HK-2 (cell line): Measurements from ENCODE around the gene P4HA3.
"Not testable (repeated sequence)": the region's sequence is repeated elsewhere in the genome, so short reads cannot be mapped to it uniquely, and the experiment has no call there.

Experiments
- DNase-seq: peaks from one replicate; pipeline ENCODE4 v3.0.0-alpha.2; 2018; ENCODE audit not compliant: unreplicated experiment

Gene P4HA3

DNA sequence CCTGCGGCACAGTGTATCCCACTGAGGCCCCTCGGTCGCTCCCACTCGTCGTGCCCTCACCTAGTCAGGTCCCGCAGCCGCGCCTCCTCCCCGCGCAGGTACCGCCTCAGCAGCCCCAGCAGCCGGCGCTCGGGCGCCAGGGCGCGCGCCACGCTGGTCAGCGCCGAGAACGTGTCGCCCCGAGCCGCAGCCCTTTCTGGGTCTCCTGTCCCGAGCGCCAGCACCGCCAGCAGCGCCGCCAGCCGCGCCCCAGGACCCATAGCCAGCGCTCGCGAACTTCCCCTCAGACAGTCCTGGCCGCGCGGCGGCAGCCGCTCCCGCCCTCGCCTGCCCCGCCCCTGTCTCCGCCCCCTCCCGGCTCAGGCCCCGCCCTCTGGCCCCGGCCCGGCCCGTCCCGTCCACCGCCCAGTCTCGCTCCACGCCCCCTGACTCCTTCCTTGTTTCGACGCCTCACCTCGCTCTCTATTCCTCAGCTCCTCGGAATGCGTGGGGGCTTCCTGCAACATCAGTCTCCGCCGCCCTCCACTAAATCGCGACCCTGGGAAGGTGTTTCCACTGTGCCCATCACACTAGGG is at the start of gene P4HA3:
Gene P4HA3, minus strand, starts transcription at position 289 of the 575 bp plus-strand sequence. Its CDS starts 29 bp downstream, at position 260.
- peak; percentile 52 for DNase-seq

GRCh38 chr11:74357449-74357848 is 46.0 kb upstream of the P4HA3 start:
- no peak for DNase-seq

DNA sequence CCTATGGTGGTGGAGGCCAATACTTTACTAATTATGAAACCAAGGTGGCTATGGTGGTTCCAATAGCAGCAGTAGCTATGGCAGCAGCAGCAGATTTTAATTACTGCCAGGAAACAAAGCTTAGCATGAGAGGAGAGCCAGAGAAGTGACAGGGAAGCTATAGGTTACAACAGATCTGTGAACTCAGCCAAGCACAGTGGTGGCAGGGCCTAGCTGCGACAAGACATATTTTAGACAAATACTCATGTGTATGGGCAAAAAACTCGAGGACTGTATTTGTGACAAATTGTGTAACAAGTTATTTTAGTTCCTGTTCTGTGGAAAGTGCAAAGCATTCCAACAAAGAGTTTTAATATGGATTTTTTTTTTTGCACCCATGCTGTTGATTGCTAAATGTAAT is 44.2 kb upstream of the P4HA3 start:
- DNase-seq, result no peak

- no peak for DNase-seq
These were observed 42.6 kb upstream of the P4HA3 start for GRCh38 chr11:74354036-74354435.

- no peak for DNase-seq
These were observed 35.9 kb upstream of the P4HA3 start for GRCh38 chr11:74347381-74347780.

DNA sequence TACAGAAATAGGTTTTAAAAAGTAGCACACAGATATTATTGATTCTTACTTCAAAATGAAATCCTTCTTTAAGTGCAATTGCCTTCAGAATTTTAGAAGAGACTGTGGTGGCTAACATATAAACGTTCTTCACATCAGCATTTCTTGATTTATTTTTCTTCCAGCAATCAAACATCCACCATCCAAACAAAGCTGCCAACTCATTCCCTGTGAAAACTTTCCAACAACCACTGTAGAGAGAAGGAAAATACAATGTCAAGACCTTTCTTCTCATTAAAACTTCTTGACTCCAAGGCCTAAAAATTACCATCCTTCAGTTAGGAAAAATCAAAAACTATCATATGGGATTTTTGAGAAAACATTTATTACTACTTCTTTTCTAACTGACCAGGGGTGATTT is 34.0 kb upstream of the P4HA3 start:
- no peak for DNase-seq

- no peak for DNase-seq
These were observed 30.5 kb upstream of the P4HA3 start for GRCh38 chr11:74341921-74342320.

DNA sequence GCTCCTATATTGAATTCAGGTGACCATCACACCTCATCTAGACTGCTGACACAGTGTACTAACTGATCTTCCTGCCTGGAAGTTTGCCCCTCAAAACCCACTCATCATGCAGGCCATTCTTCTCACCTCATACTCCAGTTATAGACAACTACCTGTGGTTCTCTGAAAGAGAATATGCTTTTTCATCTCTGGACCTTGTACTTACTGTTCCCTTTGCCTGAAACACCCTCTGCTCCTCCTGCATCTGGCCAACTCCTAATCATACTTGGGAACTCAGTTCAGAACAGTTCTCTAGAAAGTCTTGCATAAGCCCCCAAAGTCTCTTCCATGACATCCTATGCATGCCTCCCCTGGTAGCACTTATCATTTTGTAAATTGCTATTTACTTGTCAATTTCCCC is 28.2 kb upstream of the P4HA3 start:
- DNase-seq, result no peak

DNA sequence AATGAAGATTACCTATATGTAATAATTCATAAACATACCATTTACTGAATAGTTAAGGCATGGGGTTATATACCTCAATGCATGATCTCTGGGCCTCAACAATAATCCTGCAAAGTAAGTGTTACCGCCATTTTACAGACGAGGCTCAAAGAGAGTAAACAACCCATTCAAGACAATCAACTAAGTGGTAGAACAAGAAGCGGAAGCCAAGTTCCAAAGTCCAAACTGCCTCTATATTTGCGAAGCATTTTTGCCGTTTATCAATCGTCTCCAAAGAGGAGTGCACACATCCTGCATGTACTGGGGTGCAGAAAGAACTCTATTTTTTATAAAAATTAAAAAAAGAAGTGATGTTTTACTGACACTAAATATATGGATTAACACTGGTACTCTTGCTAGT is 27.5 kb upstream of the P4HA3 start:
- DNase-seq, result no peak

DNA sequence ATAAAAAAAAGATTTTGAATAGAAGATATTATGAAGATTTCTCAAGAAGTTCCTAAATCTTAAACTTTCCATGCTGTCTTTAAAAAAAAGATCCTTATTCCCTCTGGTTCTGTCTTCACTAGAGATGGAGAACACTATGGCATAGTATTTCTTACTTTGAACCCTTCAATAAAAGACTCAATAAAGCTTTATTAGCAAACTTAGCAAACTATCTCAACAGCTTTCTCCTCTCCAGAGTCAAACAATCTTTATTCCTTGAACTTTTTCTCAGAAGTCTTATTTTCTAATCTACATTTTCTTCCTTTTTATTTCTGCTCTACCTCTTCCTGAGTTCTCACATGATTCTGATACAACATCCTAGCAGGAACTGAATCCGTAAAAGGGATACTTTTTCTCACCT is 21.8 kb upstream of the P4HA3 start:
- no peak for DNase-seq

DNA sequence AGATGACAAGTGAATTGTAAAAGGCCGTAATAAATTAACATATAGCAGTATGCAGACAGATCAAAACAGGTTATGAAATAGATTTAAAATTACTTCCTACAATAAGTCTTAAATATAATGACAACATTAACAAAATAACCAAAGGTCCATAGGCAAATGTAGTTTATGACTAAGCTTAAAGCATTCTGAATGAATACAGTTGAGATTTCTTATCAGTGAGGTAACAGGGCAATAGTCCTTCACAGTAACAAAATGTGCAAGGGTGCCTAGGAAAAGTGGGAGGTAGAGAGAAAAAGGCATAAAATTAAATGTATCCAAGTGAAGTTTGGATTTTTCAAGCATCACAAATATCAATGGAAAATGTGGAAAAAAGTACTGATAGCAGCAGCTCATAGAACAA is 20.9 kb upstream of the P4HA3 start:
- DNase-seq, result no peak

GRCh38 chr11:74331000-74331399 is 19.6 kb upstream of the P4HA3 start:
- DNase-seq, result not testable (repeated sequence)

DNA sequence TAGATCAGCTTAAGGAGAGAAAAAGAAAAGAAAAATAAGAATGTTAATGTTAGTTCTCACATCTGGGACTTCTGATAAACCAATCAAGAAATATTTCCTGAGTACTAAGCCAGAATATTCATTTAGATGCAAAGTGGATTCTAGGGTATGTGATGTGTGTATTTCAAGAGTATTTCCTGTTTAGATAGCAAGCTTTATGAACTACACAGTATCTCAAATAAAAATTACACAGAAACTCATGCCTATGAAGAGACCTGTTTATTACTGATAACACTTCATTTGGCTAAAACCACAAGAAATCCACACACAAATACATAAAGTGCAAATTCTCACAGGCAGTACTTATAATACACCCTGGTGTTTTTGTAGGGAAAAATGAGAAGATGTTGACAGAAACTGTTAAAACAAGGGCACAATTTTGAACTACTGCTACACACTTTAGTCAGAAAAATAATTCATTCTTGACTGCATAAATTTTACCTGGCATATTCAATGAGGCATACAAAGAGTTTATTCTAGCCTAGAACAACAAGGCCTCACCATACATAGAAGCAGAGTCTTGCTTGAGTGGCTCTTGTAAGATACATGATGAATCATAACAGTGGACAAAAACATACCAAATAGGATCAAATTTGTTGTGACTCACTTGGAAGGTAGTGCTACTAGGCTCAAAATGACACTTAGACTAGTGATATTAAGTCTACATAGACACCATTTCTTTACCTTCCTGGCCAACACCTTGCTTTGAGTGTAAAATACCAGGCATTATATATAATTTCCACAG is 18.8 kb upstream of the P4HA3 start:
- no peak for DNase-seq

- no peak for DNase-seq
These were observed 15.6 kb upstream of the P4HA3 start for GRCh38 chr11:74327076-74327475.

DNA sequence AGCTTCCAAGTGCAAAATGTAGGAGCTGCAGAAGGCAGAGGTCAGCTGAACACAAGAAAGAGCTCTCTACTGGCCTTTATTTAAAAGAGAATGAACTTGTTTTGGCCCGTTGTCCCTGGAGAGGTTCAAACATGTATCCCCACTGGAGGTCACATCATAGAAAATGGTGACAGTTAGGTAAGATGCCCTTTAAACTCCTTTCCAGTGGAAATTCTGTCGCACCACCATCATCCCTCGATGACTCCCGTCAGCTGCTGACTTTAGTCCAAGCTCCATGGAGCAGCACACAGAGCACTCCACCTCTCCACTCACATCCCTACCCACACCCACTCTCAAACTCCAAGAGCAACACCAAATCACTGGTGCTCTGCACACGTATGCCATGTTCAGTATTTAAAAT is 15.2 kb upstream of the P4HA3 start:
- no peak for DNase-seq

- DNase-seq, result no peak
These were observed 14.5 kb upstream of the P4HA3 start for GRCh38 chr11:74325649-74326645.

- DNase-seq, result no peak
These were observed 11.2 kb upstream of the P4HA3 start for GRCh38 chr11:74322667-74323066.

GRCh38 chr11:74321487-74322188 is 10.2 kb upstream of the P4HA3 start:
- DNase-seq, result no peak

- DNase-seq, result no peak
These were observed 9.1 kb upstream of the P4HA3 start for GRCh38 chr11:74320538-74320937.

DNA sequence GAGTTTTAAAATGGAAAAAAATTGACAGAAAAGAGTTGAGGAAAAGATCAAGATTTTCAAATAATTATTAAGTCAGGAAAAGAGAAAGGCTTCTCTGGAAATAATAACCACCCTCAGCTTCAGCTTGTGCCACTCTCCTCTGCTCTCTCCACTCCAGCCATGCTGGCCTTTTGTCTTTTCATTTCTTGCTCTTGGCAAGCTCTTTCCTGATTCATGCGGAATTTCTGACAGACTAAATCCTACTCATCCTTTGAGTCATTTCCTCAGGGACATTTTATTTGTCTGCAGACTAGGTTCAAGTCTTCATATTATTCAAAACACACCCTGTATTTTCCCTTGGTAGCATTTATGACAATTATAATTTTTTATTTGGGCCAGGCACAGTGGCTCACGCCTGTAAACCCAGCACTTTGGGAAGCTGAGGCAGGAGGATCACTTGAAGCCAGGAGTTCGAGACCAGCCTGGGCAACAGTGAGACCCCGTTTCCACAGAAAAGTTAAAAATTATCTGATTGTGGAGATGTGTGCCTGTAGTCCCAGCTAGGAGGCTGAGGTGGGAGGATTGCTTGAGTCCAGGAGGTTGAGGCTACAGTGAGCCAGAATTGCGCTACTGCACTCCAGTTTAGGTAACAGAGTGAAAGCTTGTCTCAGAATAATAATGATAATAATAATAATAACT is 7.8 kb upstream of the P4HA3 start:
- no peak for DNase-seq

- no peak for DNase-seq
These were observed 6.9 kb upstream of the P4HA3 start for GRCh38 chr11:74318241-74318932.
